Endothelial cell of umbilical vein (primary cell): ENCODE data around the gene EDN1. TPM values are rescaled to one million over a fixed set of nuclear protein-coding genes. Genes with fewer than 3 reads are reported as not detected.

Experiments used
- BruUV-seq: library from RNA; stranded (reverse); fragments of 400-500 nt; replicated peaks from 2 replicates; lab custom pipeline; 2021; lab: Mats Ljungman, UMichigan
- CTCF ChIA-PET: fragments of 300-600, 350-600 bp; sonication (Branson Sonifier 250); formaldehyde crosslinking; loops from one replicate; lab custom pipeline; 2021; ENCODE audit warnings: antibody characterized with exemption, inconsistent platforms; lab: Charles Lee
- POLR2A ChIA-PET: fragments of 300-600, 350-600 bp; sonication (Branson Sonifier 250); formaldehyde crosslinking; loops from one replicate; lab custom pipeline; 2021; ENCODE audit warnings: antibody characterized with exemption, inconsistent platforms; lab: Charles Lee
- DNase-seq: peaks from one replicate; pipeline ENCODE4 v3.0.0-alpha.2; 2011; ENCODE audit warnings: low read depth, low spot score
- FAIRE-seq: peaks from 2 replicates; lab custom pipeline; 2011; peaks lifted over from hg19 to GRCh38; lab: Jason Lieb, UNC
- H2AFZ ChIP-seq: 2 replicates; pipeline ENCODE4 v1.6.0; 2012; ENCODE audit warnings: low read depth, low read length, control low read depth, inconsistent platforms
- H3K27ac ChIP-seq: 2 replicates; pipeline ENCODE4 v1.5.1; 2011; ENCODE audit warnings: low read depth, mild to moderate bottlenecking, control low read depth, low read length, moderate library complexity; ENCODE audit not compliant: insufficient read depth
- H3K27me3 ChIP-seq, 2 experiments: 2 replicates each; pipeline versions ENCODE4 v1.6.0 to v1.6.1; 2011; ENCODE audit warnings: low read length in 2 of 2, mixed read lengths in 1 of 2; ENCODE audit not compliant: control insufficient read depth in 2 of 2, insufficient read depth in 2 of 2
- H3K36me3 ChIP-seq, 2 experiments: 2 replicates in 1 of 2; 3 replicates in 1 of 2; pipeline ENCODE4 v1.5.1; 2011; ENCODE audit warnings: low read length in 2 of 2, mild to moderate bottlenecking in 1 of 2, moderate library complexity in 1 of 2; ENCODE audit not compliant: control insufficient read depth in 2 of 2, insufficient read depth in 2 of 2; ENCODE audit errors: extremely low read depth in 1 of 2
- H3K4me1 ChIP-seq: 3 replicates; pipeline ENCODE4 v1.5.1; 2011; ENCODE audit warnings: mild to moderate bottlenecking, low read length; ENCODE audit not compliant: control insufficient read depth, insufficient read depth; ENCODE audit errors: extremely low read depth
- H3K4me2 ChIP-seq: 2 replicates; pipeline ENCODE4 v1.6.1; 2011; ENCODE audit warnings: low read length, control low read depth, mixed read lengths; ENCODE audit not compliant: insufficient read depth
- H3K4me3 ChIP-seq, 3 experiments: fragments of 200-600 bp in 1 of 3; sonication (generic), shearing (Covaris generic) in 1 of 3; replicated peaks in 1 of 3; 2 replicates each; pipeline ENCODE4 v1.5.1; 2011 to 2016; ENCODE audit warnings: control low read depth in 3 of 3, low read length in 3 of 3, mild to moderate bottlenecking in 2 of 3, inconsistent platforms in 1 of 3, low read depth in 1 of 3, moderate library complexity in 1 of 3; ENCODE audit not compliant: insufficient read depth in 1 of 3
- H3K79me2 ChIP-seq: 2 replicates; pipeline ENCODE4 v1.6.0; 2012; ENCODE audit warnings: low read length, inconsistent platforms; ENCODE audit not compliant: control insufficient read depth, insufficient read depth
- H3K9ac ChIP-seq: replicated peaks from 2 replicates; pipeline ENCODE3; 2011; ENCODE audit warnings: low read length, control low read depth; ENCODE audit not compliant: insufficient read depth; ENCODE audit errors: extremely low read depth
- H3K9me1 ChIP-seq: replicated peaks from 3 replicates; pipeline ENCODE4 v1.6.0; 2011; ENCODE audit warnings: mild to moderate bottlenecking, low read length; ENCODE audit not compliant: control insufficient read depth, insufficient read depth; ENCODE audit errors: extremely low read depth
- H3K9me3 ChIP-seq: replicated peaks from 2 replicates; pipeline ENCODE4 v1.5.1; 2012; ENCODE audit warnings: low read length, inconsistent platforms; ENCODE audit not compliant: control insufficient read depth, insufficient read depth
- H4K20me1 ChIP-seq: replicated peaks from 2 replicates; pipeline ENCODE3; 2011; ENCODE audit warnings: mild to moderate bottlenecking, low read length; ENCODE audit not compliant: control insufficient read depth, insufficient read depth; ENCODE audit errors: extremely low read depth
- EZH2 ChIP-seq: IDR thresholded peaks from 2 replicates; pipeline ENCODE4 v1.6.1; 2012; ENCODE audit warnings: borderline replicate concordance, low read depth, mild to moderate bottlenecking, moderate library complexity, low read length, inconsistent platforms; ENCODE audit not compliant: severe bottlenecking
- FOS ChIP-seq: IDR thresholded peaks from 2 replicates; pipeline ENCODE4 v1.6.1; 2011; ENCODE audit warnings: mild to moderate bottlenecking, low read length, moderate library complexity, borderline replicate concordance; ENCODE audit not compliant: insufficient read depth
- GATA2 ChIP-seq: IDR thresholded peaks from 2 replicates; pipeline ENCODE4 v1.7.0; 2011; ENCODE audit warnings: low read depth, mild to moderate bottlenecking, moderate library complexity, mixed read lengths, low read length; ENCODE audit not compliant: insufficient read length, insufficient read depth
- MYC ChIP-seq: IDR thresholded peaks from one replicate; pipeline ENCODE4 v1.6.1; 2011; ENCODE audit warnings: mild to moderate bottlenecking, low read depth, low read length
- dilution Hi-C: fragments of 300-500 bp; cut with MboI; formaldehyde crosslinking; loops from one replicate; pipeline ENCODE4 v1.15.0; 2019; ENCODE audit warnings: low sequenced_read_pairs; ENCODE audit not compliant: extremely low pct_ligation_motif_present
- intact Hi-C: fragments of 100-400 bp; cut with micrococcal nuclease; formaldehyde crosslinking; loops from one replicate; pipeline ENCODE4 v1.10.0; 2022
- polyA plus RNA-seq, 4 experiments: library from polyadenylated mRNA; depleted of rRNA in 3 of 4; stranded (reverse) in 3 of 4; unstranded in 1 of 4; fragments of >200 nt; gene quantifications; 2 replicates each; pipeline versions ENCODE4 v1.2.1 to v1.2.3, GENCODE V29; 2011 to 2012; ENCODE audit warnings: missing spikeins in 1 of 4
- total RNA-seq: library from RNA; stranded (reverse); gene quantifications from 2 replicates; pipeline ENCODE4 v1.2.3, GENCODE V29; 2021
- TF ChIP-seq, protein P1 (sequence below): IDR thresholded peaks from 2 replicates; pipeline ENCODE4 v1.6.1; 2011; ENCODE audit not compliant: insufficient read depth, insufficient read length
- TF ChIP-seq, protein P2 (sequence below), 2 donors: IDR thresholded peaks; 1 replicate in 1 of 2; 2 replicates in 1 of 2; pipeline ENCODE4 v1.5.1; 2011; ENCODE audit warnings: low read length in 2 of 2, mild to moderate bottlenecking in 2 of 2, moderate library complexity in 2 of 2, control low read depth in 1 of 2, inconsistent platforms in 1 of 2, low read depth in 1 of 2; ENCODE audit not compliant: insufficient read depth in 1 of 2; ENCODE audit errors: extremely low read depth in 1 of 2

The EDN1 gene
- total and polyA plus RNA-seq, 2 donors (not counting 3 experiments of a cell fraction or from before 2014, with no cell fraction given), result 493 to 498 TPM

DNA sequence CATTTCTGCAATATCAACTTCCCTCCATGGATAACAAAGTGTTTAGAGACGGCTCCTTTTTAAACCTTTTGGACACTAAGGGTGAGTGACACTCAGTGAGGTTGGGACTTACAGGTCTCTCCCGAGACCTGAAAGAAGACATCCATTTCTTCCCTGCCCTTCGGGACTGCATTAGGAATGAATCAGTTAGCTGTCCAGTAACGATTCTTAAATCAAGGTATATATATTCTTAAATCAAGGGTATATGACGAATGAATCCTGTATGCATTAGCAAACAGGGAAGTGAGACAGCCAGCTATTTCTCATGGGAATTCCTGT, 52.9 kb downstream of the EDN1 start:
- Histone ChIP-seq H3K9me1 (no peaks in the 10 kb centered on the region), H4K20me1 (no peaks in the 10 kb centered on the region), H2AFZ (no peak overlapping the region), H3K36me3 (no peaks in the 10 kb centered on the region), H3K4me1 (peaks cover 13% of the 10 kb centered on the region), H3K27ac (no peak overlapping the region), H3K9me3 (no peaks in the 10 kb centered on the region), H3K79me2 (no peaks in the 10 kb centered on the region), H3K9ac (no peak overlapping the region), H3K27me3 (no peaks in the 10 kb centered on the region), H3K4me3 (no peak overlapping the region), H3K4me2 (no peak overlapping the region)
- intact Hi-C loops, result no loop called here
- no TSS peak for BruUV-seq
- DNase-seq, result no peak
- CTCF ChIA-PET, result interaction anchor here (1.5 to 2.6 kb wide), 2 partner anchors 11 to 161 kb away, joined by 3 to 5 read pairs; no protein-coding TSS in a partner anchor
- TF ChIP-seq FOS, result peak; percentile 27
- TF ChIP-seq GATA2, result no peak
- no peak for TF ChIP-seq MYC
- TF ChIP-seq, protein P1, sequence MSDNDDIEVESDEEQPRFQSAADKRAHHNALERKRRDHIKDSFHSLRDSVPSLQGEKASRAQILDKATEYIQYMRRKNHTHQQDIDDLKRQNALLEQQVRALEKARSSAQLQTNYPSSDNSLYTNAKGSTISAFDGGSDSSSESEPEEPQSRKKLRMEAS, result no peak
- TF ChIP-seq EZH2, result no peak
- TF ChIP-seq, protein P2, sequence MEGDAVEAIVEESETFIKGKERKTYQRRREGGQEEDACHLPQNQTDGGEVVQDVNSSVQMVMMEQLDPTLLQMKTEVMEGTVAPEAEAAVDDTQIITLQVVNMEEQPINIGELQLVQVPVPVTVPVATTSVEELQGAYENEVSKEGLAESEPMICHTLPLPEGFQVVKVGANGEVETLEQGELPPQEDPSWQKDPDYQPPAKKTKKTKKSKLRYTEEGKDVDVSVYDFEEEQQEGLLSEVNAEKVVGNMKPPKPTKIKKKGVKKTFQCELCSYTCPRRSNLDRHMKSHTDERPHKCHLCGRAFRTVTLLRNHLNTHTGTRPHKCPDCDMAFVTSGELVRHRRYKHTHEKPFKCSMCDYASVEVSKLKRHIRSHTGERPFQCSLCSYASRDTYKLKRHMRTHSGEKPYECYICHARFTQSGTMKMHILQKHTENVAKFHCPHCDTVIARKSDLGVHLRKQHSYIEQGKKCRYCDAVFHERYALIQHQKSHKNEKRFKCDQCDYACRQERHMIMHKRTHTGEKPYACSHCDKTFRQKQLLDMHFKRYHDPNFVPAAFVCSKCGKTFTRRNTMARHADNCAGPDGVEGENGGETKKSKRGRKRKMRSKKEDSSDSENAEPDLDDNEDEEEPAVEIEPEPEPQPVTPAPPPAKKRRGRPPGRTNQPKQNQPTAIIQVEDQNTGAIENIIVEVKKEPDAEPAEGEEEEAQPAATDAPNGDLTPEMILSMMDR (IDR thresholded peaks at IDR 0.05; ENCODE audit: extremely low read depth in 1 of 2, insufficient read depth in 1 of 2, low read depth in 1 of 2, low read length in 2 of 2), result no peak
- no peak for FAIRE-seq
- dilution Hi-C loops, result no loop called here
- POLR2A ChIA-PET, result no interaction called here
